NCI-H226 (cell line): ENCODE results near the gene CIAO3.
"Not testable (repeated sequence)": the region's sequence is repeated elsewhere in the genome, so short reads cannot be mapped to it uniquely, and the experiment has no call there.

Source experiments
- DNase-seq: peaks from one replicate; pipeline ENCODE4 v3.0.0-alpha.2; 2015

Gene CIAO3

GRCh38 chr16:708019-708418, 32.8 kb downstream of the CIAO3 start:
- no peak for DNase-seq

DNA sequence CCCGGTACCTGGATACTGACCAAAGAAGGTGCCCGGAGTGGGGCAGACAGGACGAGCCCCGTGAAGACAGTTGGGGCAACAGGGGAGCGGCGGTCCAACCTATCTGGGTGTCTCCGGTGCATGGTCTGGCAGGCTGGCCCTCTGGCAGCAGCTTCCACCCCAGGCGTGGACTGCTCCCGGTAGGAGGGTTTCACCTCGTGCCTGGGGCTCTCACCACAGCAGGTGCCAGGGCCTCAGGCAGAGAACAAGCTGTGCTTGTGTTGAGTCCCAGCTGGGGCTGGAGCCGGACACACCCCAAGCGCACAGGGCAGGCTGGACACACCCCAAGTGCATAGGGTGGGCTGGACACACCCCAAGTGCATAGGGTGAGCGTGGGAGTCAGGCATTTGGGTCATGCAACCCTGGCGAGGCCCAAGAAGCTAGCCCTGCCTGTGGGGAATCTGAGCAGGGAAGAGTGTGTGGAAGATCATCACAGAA, 33.7 kb downstream of the CIAO3 start:
- no peak for DNase-seq

DNA sequence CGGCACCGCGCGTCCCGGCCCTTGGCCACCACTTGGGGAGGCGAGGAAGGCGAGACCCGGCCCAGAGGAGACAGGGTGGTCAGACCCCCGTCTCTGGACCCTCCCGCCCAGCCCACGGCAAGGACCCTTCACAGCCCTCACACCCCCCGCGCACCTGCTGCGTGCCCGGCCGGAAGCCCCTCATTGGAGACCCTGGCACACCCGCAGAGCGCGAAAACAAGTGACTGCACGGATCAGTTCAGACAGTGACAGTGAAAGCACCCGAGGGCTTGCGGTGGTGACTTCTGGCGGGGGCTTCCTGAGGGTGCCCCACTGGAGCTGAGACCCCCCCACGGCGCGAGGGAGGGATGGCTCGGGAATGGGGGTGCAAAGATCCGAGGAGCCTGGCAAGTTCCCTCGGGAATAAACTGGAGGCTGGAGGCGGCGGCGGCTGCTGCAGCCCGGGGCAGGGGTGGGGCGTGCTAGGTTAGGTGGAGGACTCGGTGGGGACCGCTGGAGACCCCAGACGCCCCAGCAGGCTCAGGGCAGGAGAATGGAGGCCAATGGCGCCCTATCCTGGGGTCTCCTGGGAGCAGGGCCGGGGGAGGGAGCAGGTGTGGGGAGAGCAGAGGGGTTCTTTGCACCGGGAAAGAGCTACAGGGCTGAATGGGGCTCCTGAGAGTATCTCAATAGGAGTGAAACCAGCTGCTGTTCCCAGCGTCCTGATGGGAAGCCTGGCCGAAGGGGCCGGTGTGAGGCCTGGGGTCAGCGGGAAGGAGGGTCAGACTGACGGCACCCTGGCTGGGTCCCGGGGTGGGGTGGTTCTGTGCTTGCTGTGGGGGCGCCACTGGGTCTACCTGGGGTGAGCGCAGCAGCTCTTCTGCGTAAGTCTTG, 34.4 kb downstream of the CIAO3 start:
- DNase-seq, result no peak

DNA sequence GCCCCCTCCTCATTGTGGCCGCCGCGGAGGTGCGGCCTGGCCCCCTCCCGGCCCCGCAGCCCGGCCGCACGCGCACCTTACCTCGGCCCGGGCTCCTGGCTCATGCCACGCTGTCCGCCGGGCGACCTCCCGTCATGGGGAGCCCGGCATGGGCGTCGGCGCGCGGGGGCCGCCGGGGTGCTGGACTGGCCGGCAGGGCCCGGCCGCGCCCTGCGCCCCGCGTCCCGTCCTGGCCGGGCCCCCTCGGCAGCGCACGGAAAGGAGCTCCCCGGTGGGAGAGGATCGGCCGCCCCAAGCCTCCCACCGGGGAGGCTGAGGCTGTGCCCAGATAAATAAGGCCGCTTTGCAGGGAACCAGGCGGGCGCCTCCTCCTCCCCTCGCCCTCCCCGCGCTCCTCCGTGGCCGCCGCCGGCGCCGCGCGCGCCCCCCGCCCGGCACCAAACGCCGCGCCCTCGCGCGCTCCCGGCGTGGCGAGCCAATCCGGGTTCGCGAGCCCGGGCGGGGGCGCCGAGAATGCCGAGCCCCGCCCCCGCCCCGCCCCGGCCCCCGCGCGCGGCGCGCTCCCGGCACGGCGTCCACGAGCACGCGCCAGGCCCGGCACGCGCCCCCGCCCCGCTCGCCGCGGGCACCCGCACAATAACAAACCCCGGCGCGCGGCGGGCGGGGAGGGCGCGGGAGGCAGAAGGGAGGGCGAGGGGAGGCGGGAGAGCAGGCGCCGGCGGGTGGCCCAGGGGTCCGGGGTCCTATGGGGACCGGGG, 35.2 kb downstream of the CIAO3 start, which contains the start of gene FBXL16:
Gene FBXL16 (minus strand): TSS at position 371 of the 758 bp plus-strand sequence. CDS start 8,396 bp downstream, outside the sequence.
- DNase-seq, result peak; percentile 28

DNA sequence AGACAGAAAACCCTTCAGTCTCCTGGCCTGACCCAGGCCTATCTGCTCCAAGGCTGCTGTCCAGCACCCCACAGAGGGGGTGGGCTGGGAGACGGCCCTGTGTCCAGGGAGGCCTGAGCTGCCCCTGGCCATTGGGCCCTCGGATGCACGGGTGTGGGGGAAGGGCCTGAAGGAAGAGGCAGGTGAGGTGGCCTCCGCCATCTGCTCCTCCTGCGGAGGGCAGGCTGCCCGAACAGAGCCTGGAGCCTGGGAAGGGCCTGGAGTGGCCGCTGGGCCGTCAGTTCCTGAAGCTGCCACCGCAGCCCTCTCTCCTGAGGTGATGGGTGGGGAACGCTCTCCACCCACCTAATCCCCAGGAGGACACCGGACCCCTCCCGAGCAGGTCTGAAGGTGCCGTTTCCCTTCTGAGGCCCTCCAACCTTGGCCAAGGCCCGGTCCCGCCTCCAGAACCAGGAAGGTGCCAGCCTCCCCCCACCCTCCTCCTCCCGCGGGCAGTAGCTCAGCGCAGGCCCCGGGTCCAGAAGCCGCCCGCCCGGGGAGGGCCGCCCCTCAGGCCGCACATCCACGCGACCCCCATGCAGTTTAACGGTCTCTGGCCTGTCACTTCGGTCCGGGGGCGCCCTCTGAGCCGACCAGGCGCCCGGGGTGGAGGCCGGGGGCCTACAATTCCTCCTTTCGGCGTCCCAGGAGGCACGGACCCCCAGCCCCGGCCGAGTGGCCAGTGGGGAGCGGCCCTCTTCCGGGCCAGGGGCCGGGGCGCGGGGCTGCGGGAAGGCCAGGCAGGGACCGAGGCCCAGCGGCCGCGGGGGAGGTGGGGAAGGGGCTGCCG, 36.0 kb downstream of the CIAO3 start:
- peak; percentile 1 for DNase-seq

DNA sequence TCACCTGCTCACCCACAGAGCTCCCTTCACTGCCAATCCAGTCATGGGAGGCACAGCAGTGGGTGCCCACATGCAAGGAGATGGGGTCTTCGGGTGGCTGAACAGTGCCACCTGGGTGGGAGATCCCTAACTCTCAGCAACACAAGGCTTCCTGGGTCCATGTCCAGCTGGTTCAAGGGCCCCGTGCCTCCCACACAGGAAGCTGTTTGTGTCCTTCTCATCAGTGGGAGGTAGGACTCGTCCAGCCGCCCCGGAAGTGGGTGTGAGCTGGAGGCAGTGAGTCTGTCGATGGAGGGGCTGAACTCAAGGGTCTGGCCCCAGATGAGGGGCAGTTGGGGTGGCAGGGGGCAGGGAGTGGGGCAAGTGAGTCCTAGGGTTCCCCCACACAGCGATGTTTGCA, 36.8 kb downstream of the CIAO3 start:
- no peak for DNase-seq

- DNase-seq, result no peak
These were observed 37.4 kb downstream of the CIAO3 start for GRCh38 chr16:703406-703805.

GRCh38 chr16:702341-702740, 38.5 kb downstream of the CIAO3 start:
- DNase-seq, result no peak

DNA sequence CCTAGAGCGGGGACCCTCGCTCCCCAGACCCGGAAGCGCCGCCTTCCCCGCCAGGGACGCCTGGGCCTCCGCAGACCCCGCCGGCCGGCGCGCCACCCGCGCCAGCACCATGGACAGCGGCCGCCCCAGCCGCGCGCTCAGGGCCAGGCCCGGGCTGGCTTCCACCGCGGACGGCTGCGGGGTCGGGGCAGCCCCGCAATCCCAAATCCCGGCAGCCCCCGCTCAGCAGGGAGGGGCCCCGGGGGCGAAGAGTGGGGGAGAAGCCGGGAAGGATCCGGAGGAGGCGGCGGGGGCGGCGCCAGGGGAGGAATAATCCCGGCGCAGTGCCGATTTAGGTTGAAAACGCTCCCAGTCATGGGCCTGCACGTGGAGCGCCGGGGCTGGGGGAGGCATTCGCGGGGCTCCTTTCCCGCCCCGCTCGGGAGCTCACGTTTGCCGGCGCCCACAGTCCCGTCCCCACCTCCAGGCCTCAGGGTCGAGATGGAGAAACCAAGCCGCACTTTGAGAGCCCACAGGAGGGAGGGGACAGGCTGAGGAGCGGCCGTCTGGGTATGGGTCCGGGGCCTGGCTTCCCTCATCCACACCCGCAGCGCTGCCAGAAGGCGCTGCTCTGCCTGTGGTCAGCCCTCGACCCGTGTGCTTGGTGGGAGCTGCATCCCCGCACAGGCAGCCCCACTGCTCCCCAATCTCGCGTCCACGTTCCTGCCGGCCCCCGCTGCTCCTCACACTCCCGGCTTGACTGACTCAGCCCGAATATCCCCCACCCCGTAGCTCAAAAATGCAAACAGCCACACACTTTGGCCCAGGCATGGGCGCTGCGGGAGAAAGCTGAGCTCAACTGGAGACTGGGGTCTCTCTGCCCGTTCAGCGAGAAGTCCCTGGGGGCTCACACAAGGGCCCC, 39.9 kb downstream of the CIAO3 start:
- DNase-seq, result no peak

DNA sequence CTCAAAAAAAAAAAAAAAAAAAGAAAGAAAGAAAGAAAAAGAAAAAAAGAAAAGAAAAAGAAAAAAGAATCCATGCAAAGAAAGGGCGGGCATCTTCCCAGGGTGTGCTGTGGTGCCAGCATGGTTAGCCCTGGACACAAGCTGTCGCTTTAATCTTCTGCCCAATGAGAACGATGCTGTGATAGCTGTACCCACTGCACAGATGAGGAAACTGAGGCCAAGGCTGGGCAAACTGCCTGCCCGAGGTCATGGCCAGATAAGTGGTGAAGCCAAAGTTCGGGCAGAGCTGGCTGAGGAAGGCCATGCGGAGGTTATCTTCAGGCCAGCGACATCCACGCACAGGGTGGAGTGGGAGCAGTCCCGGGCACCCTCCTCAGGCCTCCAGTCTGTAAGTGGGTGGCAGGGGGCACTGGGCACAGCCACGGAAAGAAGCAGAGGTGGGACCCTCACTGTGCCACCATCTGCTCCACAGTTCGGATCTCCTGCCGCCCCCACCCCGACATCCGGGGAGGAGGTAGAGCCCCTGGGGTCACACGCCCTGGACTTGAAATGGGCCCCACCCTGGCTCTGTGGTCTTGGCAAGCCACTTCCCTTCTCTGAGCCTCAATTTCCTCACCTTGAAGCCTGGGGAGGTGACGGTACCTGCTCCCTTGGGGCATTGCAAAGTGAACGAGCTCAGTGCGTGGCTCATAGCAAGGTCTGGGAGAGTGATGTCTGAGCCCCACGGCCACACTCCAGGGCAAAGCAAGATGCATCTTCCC, 41.7 kb downstream of the CIAO3 start:
- DNase-seq, result no peak

DNA sequence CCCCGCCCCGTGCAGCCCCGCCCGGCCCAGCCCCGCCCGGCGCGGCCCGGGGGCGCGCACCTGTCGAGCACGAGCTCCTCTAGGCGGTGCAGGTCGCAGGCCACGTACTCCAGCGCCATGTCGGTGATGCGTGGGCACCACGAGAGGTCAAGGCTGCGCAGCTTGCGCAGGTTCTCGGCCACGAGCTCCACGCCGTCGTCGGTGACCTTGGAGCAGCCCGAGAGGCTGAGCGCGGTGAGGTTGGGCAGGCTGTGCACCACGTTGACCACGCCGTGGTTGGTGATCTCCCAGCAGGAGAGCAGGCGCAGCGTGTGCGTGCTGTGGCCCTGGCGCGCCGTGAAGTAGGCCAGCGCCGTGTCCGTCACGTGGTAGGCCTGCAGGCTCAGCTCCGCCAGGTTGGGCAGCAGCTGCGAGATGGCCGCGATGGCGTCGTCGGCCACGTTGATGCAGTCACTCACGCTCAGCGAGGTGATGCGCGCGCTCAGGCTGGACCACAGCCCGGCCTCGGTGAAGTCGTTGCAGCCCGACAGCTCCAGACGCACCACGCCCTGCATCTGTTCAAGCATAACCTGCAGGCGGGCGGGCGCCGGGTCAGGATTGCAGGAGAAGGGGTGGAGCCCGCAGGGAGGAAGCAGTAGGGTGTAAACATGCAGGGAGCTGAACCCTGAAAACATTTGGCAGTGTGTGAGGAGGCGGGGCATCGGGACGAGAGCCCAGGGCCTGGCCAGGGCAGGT, 45.3 kb downstream of the CIAO3 start:
- peak; percentile 81 for DNase-seq

DNA sequence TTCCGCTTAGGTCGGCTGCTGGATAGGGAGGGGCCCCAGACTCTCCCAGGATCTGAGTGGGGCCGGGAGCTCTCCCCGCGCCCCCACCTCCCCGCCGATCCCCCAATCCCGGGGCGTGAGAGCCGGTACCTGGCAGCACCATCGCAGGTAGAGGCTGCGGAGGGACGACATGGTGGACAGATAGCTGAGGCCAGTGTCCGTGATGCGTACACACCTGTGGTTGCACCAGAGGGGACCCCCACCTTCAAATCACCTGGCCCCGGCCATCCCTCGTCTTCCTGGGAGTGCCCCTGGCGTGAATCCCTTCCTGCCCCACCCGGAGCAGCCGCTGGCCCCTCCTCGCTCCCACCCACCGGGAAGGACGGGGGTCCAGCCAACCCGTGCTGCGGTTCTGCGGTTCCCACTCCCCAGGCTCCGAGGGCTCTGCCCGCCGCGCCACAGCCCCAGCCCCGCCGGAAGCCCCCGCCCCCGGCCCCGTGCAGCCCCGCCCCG, 45.9 kb downstream of the CIAO3 start:
- DNase-seq, result no peak

- DNase-seq, result no peak
These were observed 46.5 kb downstream of the CIAO3 start for GRCh38 chr16:694187-694862.

- DNase-seq, result no peak
These were observed 47.0 kb downstream of the CIAO3 start for GRCh38 chr16:693766-694165.

GRCh38 chr16:693364-693763, 47.4 kb downstream of the CIAO3 start:
- DNase-seq, result no peak

- DNase-seq, result no peak
These were observed 48.3 kb downstream of the CIAO3 start for GRCh38 chr16:692356-693108.

DNA sequence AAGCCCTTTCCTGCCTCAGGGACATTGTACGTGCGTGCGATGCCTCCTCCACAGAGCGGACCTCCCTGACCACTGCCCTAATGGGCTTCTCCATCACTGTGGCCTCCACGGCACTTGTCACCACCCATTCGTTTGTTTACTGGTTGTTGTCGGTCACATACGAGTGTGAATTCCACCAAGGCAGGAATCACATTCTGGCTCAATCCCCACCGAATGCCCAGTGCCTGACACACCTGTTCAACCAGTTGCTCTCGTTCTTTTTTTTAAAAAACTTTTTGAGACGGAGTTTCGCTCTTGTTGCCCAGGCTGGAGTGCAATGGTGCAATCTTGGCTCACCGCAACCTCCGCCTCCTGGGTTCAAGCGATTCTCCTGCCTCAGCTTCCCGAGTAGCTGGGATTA, 49.6 kb downstream of the CIAO3 start:
- DNase-seq, result not testable (repeated sequence)

- no peak for DNase-seq
These were observed 51.5 kb downstream of the CIAO3 start for GRCh38 chr16:689175-689897.
